Testis (tissue), 2 donors: Measurements from ENCODE around the gene DTNB.

Experiments used
- CTCF ChIP-seq, 3 experiments: fragments of 450-650 bp in 2 of 3; fragments of 200-600 bp in 1 of 3; sonication (generic) in 1 of 3; IDR thresholded peaks; one replicate each; pipeline ENCODE4 v1.5.1; 2016 to 2019; ENCODE audit warnings: antibody characterized with exemption in 3 of 3, mild to moderate bottlenecking in 2 of 3, moderate library complexity in 1 of 3
- POLR2A ChIP-seq: fragments of 450-650 bp; IDR thresholded peaks from one replicate; pipeline ENCODE4 v1.6.1; 2017; ENCODE audit warnings: antibody characterized with exemption, mild to moderate bottlenecking, moderate library complexity

GRCh38 chr2:25589676-25590205, 83.6 kb downstream of the DTNB start:
- TF ChIP-seq CTCF (IDR thresholded peaks at IDR 0.05) (no peak), POLR2A (no peak)
